Activated CD4-positive, alpha-beta T cell treated with anti-CD3 and anti-CD28 coated beads for 4 hours (primary cell): ENCODE results near the gene MYO3B.
"Not testable (repeated sequence)": the region's sequence is repeated elsewhere in the genome, so short reads cannot be mapped to it uniquely, and the experiment has no call there.

Source experiments
- DNase-seq, 2 donors: peaks; one replicate each; pipeline ENCODE4 v3.0.0-alpha.2; 2020

The MYO3B gene

DNA sequence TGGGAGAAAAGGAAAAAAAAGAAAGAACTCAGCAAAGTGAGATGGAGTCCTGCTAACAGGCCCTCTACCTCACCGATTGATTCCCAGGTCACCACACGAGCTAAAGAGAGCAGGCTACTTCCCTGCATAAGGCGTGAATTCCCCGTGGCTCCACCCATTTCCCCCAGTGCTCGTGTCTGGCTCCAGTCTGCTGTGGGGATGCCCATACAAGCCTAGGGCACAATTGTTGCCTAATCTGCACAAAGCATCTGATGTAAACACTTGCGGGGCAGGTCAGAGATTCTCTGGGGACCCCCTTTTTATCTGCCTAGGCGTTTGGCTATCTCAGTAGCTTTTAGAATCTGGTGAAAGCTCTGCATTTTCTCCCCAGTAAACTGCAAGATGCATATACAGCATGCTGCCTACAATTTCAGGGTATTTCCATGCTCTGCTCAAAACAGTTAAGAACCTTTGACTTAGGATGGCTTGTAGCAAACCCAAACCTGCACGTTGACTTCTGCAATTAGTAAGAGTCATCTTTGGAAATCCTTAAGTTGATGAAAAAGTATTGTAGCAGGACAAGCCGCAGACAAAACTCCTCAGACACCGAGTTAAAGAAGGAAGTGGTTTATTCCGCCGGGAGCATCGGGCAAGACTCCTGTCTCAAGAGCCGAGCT lies 34.8 kb downstream of the MYO3B start:
- DNase-seq: no peak

DNA sequence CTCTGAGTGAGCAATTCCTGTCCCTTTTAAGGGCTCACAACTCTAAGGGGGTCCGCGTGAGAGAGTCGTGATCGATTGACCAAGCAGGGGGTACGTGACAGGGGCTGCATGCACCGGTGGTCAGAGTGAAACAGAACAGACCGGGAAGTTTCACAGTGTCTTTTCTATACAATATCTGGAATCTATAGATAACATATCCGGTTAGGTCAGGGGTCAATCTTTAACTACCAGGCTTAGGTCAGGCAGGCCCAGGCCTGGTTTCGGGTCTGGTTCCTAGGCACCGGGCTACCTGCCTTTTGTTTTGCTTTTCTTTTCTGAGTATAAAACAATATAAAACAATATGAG lies 35.3 kb downstream of the MYO3B start:
- DNase-seq: not testable (repeated sequence)

- no peak for DNase-seq
These were observed 35.7 kb downstream of the MYO3B start for GRCh38 chr2:170213651-170214050.

- no peak for DNase-seq
These were observed 36.5 kb downstream of the MYO3B start for GRCh38 chr2:170214309-170214948.

DNA sequence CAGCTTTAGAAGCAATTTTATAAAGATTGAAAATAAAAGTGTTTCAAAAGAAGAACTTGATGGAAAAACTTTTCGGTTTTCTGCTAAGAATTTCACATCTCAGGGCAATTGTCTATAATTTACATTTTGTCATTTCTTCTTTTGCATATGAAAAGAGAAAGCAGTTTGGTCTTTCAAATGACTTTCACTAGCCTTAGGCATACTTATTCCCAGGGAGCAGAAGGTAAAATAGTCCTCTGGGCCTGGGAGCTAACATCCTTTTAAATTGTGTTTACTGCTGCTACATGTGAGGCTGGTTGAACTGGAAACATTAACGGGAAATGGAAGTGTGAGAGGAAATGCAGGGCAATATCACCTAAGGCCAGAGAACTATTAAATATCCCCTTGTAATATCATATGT lies 37.1 kb downstream of the MYO3B start:
- DNase-seq: no peak

DNA sequence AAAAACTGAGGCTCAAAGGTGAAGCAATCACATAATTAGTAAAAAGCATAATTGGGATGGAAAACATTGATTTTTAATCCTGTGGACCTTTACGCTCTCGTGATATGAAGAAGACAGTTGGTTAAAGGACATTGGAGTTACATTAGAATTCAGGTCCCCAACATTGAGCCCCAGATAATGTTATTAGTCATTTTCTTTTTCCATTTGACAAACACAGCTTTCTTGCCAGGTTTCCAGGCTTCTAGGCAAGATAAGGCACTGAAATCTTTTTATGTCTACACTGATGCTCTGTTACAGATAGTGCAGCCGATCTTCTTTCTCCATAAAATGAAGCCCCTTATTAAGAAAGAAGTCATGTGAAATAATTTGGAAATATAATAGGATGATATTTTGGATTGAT lies 38.5 kb downstream of the MYO3B start:
- no peak for DNase-seq

- DNase-seq: no peak
These were observed 39.0 kb downstream of the MYO3B start for GRCh38 chr2:170216981-170217380.

- DNase-seq: no peak
These were observed 39.9 kb downstream of the MYO3B start for GRCh38 chr2:170217778-170218251.

DNA sequence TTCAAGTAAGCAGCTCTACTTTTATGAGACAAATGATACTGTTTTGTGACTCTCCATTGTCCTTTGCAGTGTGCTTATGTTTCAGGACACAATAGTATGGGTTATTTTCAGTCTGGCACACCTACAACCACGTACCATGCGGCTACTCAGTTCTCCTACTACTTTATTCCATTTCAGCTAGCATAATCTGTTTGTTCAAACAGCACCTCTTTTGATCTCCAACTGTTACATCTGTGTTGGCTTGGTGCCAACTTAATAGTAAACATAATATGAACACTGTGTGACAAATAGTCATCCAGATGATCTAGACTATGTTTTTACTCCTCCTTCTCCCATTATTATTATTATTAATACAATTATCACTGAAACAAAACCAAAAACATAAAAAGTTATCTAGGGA lies 40.5 kb downstream of the MYO3B start:
- DNase-seq: no peak

DNA sequence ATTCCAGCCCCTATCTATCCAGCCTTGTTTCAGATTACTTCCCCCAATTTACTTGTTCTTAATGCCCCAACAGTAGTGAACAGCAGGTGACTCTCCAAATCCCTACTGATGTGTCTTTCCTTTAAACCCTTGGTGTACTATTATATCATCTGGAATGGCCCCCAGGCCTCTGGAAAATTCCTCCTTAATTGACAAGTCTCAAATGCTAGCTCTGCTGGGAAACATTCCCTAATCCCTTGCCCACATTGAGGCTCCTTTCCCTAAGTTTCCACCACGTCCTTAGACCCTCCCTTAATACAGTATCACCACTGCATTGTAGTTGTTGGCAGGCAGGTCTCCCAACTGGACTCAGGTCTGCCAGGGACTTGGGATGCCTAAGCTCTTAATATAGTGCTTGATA lies 41.0 kb downstream of the MYO3B start:
- DNase-seq: no peak

- no peak for DNase-seq
These were observed 43.7 kb downstream of the MYO3B start for GRCh38 chr2:170221317-170222288.

DNA sequence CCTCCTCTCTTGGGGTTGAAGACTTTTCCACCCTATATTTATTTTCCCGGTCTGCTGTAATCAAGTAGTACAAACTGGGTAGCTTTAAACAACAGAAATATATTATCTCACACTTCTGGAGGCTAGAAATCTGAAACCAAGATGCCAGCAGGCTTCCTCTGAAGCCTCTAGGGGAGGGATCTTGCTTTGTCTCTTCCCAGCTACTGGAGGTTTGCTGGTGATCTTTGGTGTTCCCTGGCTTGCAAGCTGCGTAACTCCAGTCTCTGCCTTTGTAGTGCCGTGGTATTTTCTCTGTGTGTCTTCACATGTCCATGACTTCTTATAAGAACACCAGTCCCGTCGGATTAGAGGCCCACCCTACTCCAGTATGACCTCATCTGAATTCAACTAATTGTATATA lies 44.4 kb downstream of the MYO3B start:
- DNase-seq: no peak

DNA sequence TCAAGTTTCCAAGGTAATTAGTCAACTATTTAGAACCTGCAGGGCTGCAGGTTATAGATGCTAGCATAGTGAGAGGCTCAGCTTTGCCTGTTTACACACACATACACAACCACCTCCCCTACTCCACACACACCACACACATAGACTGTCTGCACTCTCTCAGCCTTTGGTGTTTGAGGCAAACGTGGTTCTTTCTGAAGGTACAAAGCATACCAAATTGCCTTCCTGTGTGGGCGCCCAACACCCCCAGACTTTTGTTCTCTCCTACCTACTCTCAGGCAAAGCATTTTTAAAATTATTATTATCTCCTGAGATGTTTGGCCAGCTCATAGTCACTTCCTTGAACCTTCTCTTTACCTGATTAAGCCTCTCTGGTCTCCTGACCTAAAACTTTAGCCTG lies 44.9 kb downstream of the MYO3B start:
- no peak for DNase-seq

GRCh38 chr2:170224692-170225294 lies 46.8 kb downstream of the MYO3B start:
- DNase-seq: no peak

DNA sequence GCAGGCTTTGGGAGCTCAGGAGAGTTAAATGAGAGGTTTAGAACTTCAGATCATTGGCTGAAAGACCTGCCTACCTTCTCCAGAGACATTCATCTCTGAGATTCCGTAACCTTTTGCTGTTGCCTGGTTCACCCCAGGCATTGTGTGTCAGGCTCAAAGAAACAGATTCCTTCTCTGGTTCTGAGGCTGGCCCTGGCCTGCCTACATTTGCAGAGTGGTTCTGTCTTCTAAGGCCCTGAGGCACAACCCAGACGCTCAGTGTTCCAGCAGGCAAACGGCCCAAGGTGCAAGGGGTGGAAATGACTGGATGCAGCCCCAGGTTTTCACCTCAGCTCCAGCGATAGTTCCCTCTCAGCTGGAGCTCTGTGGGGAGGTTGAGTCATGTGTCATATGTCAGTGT lies 48.3 kb downstream of the MYO3B start:
- DNase-seq: no peak

DNA sequence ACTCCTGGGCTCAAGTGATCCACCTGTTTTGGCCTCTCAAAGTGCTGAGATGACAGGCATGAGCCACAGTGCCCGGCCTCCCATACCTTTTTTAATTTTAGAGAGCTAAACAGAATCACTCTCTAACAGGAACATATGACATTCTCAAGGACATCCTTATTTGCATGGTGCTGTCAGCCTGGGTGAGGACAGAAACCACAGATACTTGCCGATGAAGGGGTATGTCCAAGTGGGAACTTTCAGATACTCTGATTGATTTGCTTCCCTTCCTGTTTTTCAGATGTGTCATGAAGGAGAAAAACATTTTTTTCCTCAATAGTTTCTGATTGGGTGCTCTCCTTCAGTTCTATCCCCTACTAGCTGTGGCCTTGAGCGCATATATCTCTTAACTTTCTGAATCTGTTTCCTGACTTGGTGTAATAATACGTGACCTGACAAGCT lies 49.6 kb downstream of the MYO3B start:
- no peak for DNase-seq

- DNase-seq: no peak
These were observed 50.0 kb downstream of the MYO3B start for GRCh38 chr2:170227951-170228350.

DNA sequence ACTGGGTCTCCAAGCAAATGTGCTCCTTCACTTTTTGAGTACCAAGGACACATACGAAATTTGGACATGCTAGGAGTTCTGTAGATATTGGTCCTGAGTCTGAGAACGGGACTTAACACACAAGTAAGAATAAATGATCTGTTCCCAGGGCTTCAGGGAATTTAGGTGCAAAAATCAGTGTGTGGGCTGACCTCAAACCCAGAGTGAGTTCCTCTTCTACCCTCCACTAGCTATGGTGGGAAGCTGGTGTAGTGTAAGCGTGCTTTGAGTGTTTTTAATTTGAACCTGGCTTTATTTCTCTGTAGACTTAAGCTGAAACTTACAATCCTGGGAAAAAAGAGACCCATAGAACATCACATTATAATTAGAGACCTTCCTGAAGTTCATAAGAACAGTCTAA lies 50.5 kb downstream of the MYO3B start:
- no peak for DNase-seq

- DNase-seq: no peak
These were observed 51.2 kb downstream of the MYO3B start for GRCh38 chr2:170229125-170229524.

DNA sequence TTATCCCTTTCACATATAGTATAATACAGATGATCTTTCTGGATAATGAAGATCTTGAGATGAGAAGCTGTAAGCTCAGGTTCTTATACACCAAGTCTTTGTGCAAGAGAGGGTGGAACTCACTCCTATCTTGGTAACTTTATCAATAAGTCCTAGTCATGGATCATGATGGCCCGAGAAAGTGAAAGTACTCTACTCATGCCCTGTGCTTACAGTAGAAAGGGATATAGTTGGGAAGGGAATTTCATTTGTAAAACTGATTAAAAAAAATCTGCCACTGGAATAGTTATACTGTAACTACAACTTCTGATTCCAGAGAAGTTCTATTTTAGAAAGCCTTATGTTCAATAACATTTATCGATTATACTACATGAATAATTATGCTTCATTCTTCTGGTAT lies 51.8 kb downstream of the MYO3B start:
- no peak for DNase-seq

DNA sequence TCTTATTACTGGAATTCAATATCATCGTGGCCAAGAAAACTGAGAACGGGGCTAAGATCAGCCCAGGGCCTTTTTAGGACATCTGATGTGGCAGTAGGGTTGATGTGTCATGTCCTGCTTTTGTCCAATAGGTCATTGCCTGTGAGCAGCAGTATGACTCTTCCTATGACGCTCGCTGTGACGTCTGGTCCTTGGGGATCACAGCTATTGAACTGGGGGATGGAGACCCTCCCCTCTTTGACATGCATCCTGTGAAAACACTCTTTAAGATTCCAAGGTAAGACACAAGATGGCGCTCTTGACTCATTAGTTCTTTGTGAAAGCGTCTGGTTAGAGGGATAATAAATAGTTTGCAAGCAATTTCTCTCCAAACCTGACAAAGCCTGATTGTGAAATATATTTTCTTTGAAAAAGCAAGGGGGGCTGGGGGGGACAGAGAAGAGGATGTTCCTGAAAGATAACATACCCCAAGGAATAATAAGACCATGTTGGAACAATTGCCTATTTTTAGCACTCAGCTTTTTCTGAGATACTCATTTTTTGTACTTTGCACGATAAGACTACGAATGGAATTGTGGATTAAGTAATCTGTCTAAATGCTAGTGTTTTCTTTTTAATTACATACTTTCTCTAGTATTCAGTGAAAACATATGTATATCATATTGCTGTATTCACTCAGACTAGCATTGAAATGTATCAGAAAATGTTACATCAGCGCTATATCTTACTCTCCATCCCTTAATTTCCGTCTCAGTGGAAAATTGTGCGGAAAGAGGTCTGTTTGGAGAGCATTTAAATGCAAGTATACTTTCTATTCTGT lies 58.1 kb downstream of the MYO3B start:
- DNase-seq: no peak

DNA sequence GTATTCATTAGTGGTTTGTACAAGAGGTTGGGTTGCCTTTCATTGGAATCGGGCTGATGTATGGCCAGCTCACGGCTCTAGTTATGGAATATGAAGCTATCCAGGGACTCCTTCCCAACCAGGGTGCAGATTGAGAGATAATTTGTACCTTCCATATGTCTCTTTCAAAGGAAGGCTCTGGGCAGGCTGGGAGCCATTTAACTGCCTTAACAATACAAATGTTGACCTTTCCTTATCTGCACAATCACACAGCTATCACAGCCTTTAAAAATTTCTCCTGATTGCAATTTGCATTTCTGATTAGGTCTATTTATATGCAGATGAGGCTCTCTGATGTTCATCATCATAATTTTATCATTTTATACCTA lies 58.7 kb downstream of the MYO3B start:
- no peak for DNase-seq
